ENCODE measurements around the gene KCNMA1. TPM values are rescaled to one million over a fixed set of nuclear protein-coding genes. Genes with fewer than 3 reads are reported as not detected.

The KCNMA1 gene
- polyA plus RNA-seq, 1 experiment, result 21.4 TPM

- no peak for DNase-seq (ENCODE audit: low read depth)
- H3K4me3 ChIP-seq (ENCODE audit: low read depth, low read length), result no peak overlapping the region
- ChIA-PET CTCF (no interaction called here), POLR2A (no interaction called here)
- no peaks in the 10 kb centered on the region for H3K36me3 ChIP-seq (ENCODE audit: control insufficient read depth, insufficient read depth, low read length)
- H3K27me3 ChIP-seq (ENCODE audit: control insufficient read depth, insufficient read depth, low read length), result no peaks in the 10 kb centered on the region
- TF ChIP-seq CTCF (IDR thresholded peaks at IDR 0.05; ENCODE audit: insufficient read depth, low read depth, low read length), result no peak
Observed at GRCh38 chr10:76858721-76859120, 778.9 kb downstream of the KCNMA1 start.

GRCh38 chr10:76840802-76841201 lies 796.8 kb downstream of the KCNMA1 start:
- Histone ChIP-seq H3K36me3 (ENCODE audit: control insufficient read depth, insufficient read depth, low read length) (no peaks in the 10 kb centered on the region), H3K27me3 (ENCODE audit: control insufficient read depth, insufficient read depth, low read length) (peaks cover 2% of the 10 kb centered on the region; the same call in 1 of the 2 replicates), H3K4me3 (ENCODE audit: low read depth, low read length) (no peak overlapping the region)
- DNase-seq (ENCODE audit: low read depth), result no peak
- no peak for TF ChIP-seq CTCF (IDR thresholded peaks at IDR 0.05; ENCODE audit: insufficient read depth, low read depth, low read length)
- ChIA-PET POLR2A (no interaction called here), CTCF (no interaction called here)

- no peak for TF ChIP-seq CTCF (IDR thresholded peaks at IDR 0.05; ENCODE audit: insufficient read depth, low read depth, low read length)
- H3K36me3 ChIP-seq (ENCODE audit: control insufficient read depth, insufficient read depth, low read length), result no peaks in the 10 kb centered on the region
- peaks cover 2% of the 10 kb centered on the region; the same call in 1 of the 2 replicates for H3K27me3 ChIP-seq (ENCODE audit: control insufficient read depth, insufficient read depth, low read length)
- DNase-seq (ENCODE audit: low read depth), result no peak
- CTCF ChIA-PET, result interaction anchor here (0.6 to 0.8 kb wide), 2 partner anchors 23 to 176 kb away, joined by 3 read pairs; no protein-coding TSS in a partner anchor
- no peak overlapping the region for H3K4me3 ChIP-seq (ENCODE audit: low read depth, low read length)
- POLR2A ChIA-PET, result no interaction called here
Observed at GRCh38 chr10:76839276-76839675, 798.3 kb downstream of the KCNMA1 start.

GRCh38 chr10:76830218-76830617 lies 807.4 kb downstream of the KCNMA1 start:
- H3K27me3 ChIP-seq (ENCODE audit: control insufficient read depth, insufficient read depth, low read length), result 0 out of 2 replicates have a peak, but pooled peaks cover 2% of the 10 kb centered on the region
- H3K36me3 ChIP-seq (ENCODE audit: control insufficient read depth, insufficient read depth, low read length), result no peaks in the 10 kb centered on the region
- H3K4me3 ChIP-seq (ENCODE audit: low read depth, low read length), result no peak overlapping the region
- ChIA-PET CTCF (no interaction called here), POLR2A (no interaction called here)
- no peak for DNase-seq (ENCODE audit: low read depth)
- no peak for TF ChIP-seq CTCF (IDR thresholded peaks at IDR 0.05; ENCODE audit: insufficient read depth, low read depth, low read length)

GRCh38 chr10:76829724-76830123 lies 807.9 kb downstream of the KCNMA1 start:
- Histone ChIP-seq H3K4me3 (ENCODE audit: low read depth, low read length) (no peak overlapping the region), H3K36me3 (ENCODE audit: control insufficient read depth, insufficient read depth, low read length) (no peaks in the 10 kb centered on the region), H3K27me3 (ENCODE audit: control insufficient read depth, insufficient read depth, low read length) (0 out of 2 replicates have a peak, but pooled peaks cover 2% of the 10 kb centered on the region)
- DNase-seq (ENCODE audit: low read depth), result no peak
- POLR2A ChIA-PET, result no interaction called here
- no peak for TF ChIP-seq CTCF (IDR thresholded peaks at IDR 0.05; ENCODE audit: insufficient read depth, low read depth, low read length)
- CTCF ChIA-PET, result no interaction called here

Small RNAs within 50 kb of the gene (small RNA-seq; reads per million reads assigned to genes)
- gene ATP5MC1P8 (ENCODE audit: insufficient read length, low read depth, low replicate concordance) (not detected), gene COX6CP15 (ENCODE audit: insufficient read length, low read depth, low replicate concordance) (not detected), gene RF00322 (ENCODE audit: insufficient read length, low read depth, low replicate concordance) (not detected), gene RNA5SP321 (ENCODE audit: insufficient read length, low read depth, low replicate concordance) (6.3 reads per million, percentile 68 among the genes with 10 or more reads in this experiment)
